ENCODE data around the gene SAE1. TPM values are rescaled to one million over a fixed set of nuclear protein-coding genes. Genes with fewer than 3 reads are reported as not detected.

The SAE1 gene
- total RNA-seq, 1 donor from 2014 or later = 151 TPM

DNA sequence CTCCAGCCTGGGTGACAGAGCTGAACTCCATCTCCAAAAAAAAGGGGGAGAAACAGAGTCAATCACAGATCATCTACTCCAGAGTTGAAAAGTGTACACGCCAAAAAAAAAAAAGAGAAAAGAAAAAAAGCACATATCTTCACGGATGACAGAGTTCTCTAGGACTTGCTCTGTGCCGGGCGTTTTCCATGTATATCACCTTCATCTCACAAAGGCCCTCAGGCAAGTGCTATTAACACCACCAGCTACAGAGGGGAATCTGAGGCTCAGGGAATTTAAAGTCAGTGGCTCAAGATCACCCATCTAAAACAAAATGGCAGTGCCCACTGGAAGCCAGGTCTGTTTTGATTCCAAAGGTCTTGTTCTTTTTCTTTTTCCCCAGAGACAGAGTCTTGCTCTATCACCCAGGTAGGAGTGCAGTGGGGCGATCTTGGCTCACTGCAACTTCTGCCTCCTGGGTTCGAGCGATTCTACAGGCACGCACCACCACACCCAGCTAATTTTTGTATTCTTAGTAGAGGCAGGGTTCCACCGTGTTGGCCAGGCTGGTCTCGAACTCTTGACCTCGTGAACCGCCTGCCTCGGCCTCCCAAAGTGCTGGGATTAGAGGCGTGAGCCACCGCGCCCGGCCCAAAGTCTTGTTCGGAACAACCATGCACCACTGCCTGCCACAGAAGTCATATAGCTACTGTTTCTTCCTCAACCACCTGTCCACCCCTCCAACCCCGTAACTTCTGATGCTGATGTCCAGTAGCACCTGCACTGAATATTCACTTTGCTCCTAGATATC is 42.2 kb downstream of the SAE1 start:
- Mint-ChIP-seq H3K27ac (peak overlapping the region; percentile 46), H3K9me3 (no peaks in the 10 kb centered on the region), H3K4me1 (peaks cover 25% of the 10 kb centered on the region), H3K27me3 (no peaks in the 10 kb centered on the region), H3K4me3 (no peak overlapping the region), H3K36me3 (ENCODE audit: low read depth) (peaks cover 54% of the 10 kb centered on the region)
- no peak for DNase-seq
- intact Hi-C loops (cut with micrococcal nuclease) = no loop called here

DNA sequence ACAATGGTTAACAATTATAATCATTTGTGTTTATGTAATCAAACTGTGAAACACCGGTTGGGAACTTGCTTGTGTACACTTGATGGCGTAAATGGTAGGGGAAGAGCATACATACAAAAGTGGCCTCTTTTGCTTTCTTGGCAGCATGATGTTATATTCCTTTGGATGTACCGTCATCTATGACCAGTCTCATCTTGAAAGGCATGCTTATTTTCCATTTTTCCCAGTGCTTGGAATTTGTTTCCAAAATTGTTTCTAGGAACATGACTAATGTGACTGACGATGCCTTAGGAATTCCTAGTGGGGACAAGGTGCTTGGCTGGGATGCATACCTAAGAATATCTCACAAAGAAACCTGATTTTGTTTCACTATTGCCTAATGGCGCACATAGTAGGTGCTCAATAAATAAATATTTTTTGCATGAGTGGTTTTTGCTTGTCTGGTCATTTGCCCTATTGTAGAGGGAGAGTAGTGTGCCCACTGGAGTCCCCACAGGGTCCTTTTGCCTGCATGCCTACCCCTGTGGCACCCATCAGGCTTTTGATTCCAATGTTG is 45.5 kb downstream of the SAE1 start:
- intact Hi-C loops (cut with micrococcal nuclease) = loop anchor here (1.0 kb wide), 3 partner anchors 10 to 17 kb away; no protein-coding TSS in a partner anchor
- Mint-ChIP-seq H3K27me3 (no peaks in the 10 kb centered on the region), H3K27ac (peak overlapping the region; percentile 94), H3K9me3 (no peaks in the 10 kb centered on the region), H3K4me3 (peak overlapping the region; percentile 79), H3K36me3 (ENCODE audit: low read depth) (peaks cover 58% of the 10 kb centered on the region), H3K4me1 (peaks cover 43% of the 10 kb centered on the region)
- no peak for DNase-seq

DNA sequence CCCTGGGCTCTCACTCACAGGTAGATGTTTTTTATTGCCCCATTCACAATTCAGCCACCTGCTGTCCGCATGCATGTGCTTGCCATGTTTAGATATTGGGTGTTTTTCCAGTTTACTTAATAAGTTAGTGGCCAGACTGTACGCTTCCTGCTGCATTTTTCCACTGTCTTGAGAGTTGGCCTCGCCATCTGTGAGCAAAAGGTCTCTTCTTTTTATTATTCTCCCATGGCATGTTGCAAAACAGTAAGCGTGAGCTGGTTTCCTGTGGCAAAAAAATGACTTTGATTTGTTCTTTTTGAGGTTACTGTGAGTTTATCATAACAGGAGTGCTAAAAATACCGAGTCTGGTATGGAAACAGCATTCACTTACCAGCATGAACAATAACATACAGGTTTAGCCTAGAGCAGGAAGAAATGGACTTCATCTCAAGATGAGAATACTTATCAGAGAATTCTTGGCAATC is 46.0 kb downstream of the SAE1 start:
- Mint-ChIP-seq H3K27ac (peak overlapping the region; percentile 94), H3K4me3 (peak overlapping the region; percentile 79), H3K4me1 (peaks cover 43% of the 10 kb centered on the region), H3K36me3 (ENCODE audit: low read depth) (peaks cover 58% of the 10 kb centered on the region), H3K9me3 (no peaks in the 10 kb centered on the region), H3K27me3 (no peaks in the 10 kb centered on the region)
- intact Hi-C loops (cut with micrococcal nuclease) = loop anchor here (1.0 kb wide), 3 partner anchors 10 to 17 kb away; no protein-coding TSS in a partner anchor
- DNase-seq = peak; percentile 82

DNA sequence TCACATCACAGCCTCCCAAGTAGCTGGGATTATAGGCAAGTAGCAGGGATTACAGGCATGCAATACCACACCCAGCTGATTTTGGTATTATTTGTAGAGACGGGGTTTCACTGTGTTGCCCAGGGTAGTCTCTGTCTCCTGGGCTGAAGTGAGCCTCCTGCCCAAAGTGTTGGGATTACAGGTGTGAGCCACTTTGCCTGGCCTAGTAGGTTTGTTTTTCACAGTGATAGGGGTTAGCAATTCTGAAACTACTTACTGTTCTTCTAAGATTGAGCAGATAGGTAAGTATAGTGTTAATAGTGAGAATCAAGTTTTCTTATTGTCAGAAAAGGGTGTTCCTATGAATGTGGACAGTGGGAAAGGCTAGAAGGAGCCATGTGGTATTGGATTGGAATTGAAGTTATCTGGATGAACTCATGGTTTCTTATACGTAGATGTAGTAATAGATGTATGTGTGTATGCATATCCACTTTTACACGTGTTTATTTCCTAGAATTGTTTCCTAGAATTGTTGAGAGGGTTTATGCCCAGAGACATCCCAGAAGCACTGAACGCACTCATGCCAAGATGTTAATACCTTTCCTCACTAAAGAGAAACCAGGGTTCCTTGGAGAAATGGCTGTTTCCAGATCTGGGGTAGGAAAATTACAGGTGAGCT is 49.1 kb downstream of the SAE1 start:
- peak; percentile 65 for DNase-seq
- Mint-ChIP-seq H3K9me3 (no peaks in the 10 kb centered on the region), H3K4me3 (peak overlapping the region; percentile 16), H3K27ac (peak overlapping the region; percentile 73), H3K27me3 (no peaks in the 10 kb centered on the region), H3K36me3 (ENCODE audit: low read depth) (peaks cover 61% of the 10 kb centered on the region), H3K4me1 (peaks cover 64% of the 10 kb centered on the region)
- intact Hi-C loops (cut with micrococcal nuclease) = loop anchor here (5.0 to 10.0 kb wide), 2 partner anchors 32 to 225 kb away; no protein-coding TSS in a partner anchor

DNA sequence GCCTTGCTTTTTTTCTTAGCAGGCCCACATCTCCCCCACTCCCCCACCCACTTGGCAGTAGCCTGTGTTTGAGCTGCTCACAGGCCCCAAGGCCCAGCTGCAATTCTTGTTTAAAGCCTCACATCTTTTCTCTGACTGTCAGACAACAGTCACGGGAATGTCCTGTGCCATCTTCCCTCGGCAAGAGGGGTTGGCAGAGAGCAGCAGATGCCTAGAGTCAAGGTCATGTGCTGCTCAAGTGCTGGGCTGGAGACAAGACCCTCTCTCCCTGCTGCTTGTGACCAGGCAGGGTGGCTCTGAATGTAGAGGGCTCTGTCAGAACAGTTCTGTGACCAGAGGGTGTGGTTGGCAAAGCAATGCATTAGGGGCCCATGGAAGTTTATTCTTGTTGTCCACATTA is 53.0 kb downstream of the SAE1 start:
- Mint-ChIP-seq H3K36me3 (ENCODE audit: low read depth) (peaks cover 59% of the 10 kb centered on the region), H3K27ac (peak overlapping the region; percentile 80), H3K4me1 (peaks cover 64% of the 10 kb centered on the region), H3K27me3 (no peaks in the 10 kb centered on the region), H3K4me3 (peak overlapping the region; percentile 27), H3K9me3 (no peaks in the 10 kb centered on the region)
- intact Hi-C loops (cut with micrococcal nuclease) = loop anchor here (5.0 to 10.0 kb wide), 2 partner anchors 36 to 229 kb away; no protein-coding TSS in a partner anchor
- DNase-seq = no peak

DNA sequence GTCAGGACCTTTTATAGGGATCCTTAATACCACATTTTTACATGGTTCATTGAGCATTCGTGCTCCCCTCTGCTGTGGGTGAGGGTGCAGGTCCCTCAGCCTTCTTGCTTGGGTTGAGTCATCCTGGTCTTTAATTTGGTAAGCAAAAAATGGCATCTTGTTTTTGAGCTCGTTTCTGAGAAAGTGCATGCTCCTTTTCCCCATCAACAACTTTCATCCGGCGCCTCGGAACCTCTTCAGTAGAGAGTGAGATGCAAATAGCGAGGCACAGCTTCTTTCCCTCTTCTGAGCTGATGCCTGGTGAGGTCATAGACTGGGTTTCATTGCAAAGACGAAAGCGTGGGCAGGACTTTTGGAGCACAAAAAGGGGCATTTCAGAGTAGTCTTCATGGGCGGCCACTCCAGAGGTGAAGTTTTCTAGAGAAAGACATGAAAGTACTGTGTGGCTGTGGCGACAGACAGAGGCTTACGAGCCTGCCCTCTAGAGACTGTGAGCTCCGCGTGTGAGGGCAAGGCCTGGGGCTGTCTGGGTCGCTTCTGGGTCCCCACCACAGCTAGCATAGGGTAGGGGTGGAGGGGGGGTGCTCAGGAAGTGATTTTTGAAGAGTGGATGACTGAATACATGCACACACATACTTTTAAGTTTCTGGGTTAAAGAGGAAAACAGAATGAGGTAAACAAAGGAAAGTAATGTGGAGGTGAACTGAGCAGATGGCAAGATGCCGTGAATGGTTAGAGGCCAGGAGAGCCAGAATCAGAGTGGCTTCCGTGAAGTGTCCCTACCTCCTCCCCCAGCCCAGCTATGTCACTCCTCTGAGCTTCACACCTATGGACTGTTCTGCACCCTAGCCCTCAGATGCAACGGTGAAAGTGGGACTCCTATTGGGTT is 56.1 kb downstream of the SAE1 start:
- no peaks in the 10 kb centered on the region for H3K27me3 Mint-ChIP-seq
- DNase-seq = peak; percentile 93
- no peaks in the 10 kb centered on the region for H3K9me3 Mint-ChIP-seq
- intact Hi-C loops (cut with micrococcal nuclease) = loop anchor here (1.0 to 10.0 kb wide), 6 partner anchors 10 to 232 kb away; partner anchors contain the start of gene ZC3H4
- peak overlapping the region; percentile 98 for H3K27ac Mint-ChIP-seq
- H3K4me1 Mint-ChIP-seq = peaks cover 74% of the 10 kb centered on the region
- peak overlapping the region; percentile 71 for H3K4me3 Mint-ChIP-seq
- peaks cover 58% of the 10 kb centered on the region for H3K36me3 Mint-ChIP-seq (ENCODE audit: low read depth)

DNA sequence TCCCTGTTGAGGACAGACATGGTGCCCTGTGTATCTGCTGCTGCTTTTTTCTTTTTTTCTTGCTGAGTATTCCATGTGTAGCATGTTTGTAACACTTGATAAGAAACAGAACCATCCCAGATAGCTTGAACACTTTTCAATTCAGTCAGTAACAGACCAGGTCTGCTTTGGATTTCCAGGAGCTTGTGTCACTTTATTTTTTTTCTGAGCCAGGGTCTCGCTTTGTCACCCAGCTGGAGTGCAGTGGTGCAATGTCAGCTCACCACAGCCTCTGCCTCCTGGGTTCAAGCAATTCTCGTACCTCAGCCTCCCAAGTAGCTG is 56.7 kb downstream of the SAE1 start:
- Mint-ChIP-seq H3K4me1 (peaks cover 69% of the 10 kb centered on the region), H3K36me3 (ENCODE audit: low read depth) (peaks cover 54% of the 10 kb centered on the region), H3K27me3 (no peaks in the 10 kb centered on the region), H3K27ac (peak overlapping the region; percentile 98), H3K4me3 (peak overlapping the region; percentile 71), H3K9me3 (no peaks in the 10 kb centered on the region)
- intact Hi-C loops (cut with micrococcal nuclease) = loop anchor here (2.0 to 10.0 kb wide), 2 partner anchors 74 to 232 kb away; partner anchors contain the start of gene ZC3H4
- no peak for DNase-seq

DNA sequence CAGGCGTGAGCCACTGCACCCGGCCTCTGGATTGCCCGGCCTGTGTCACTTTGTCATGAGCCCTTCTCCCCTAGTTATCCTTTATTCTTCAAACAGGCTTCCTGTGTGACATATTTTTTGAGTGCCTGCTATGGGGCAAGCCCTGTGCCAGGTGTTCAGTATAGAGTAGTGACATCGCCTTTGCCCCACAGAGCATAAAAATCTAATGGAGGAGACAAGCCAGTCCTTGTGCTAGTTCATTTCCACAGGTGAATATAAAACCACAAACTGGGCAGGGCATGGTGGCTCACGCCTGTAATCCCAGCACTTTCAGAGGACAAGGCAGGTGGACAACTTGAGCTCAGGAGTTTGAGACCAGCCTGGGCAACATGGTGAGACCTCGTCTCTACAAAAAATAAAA is 57.2 kb downstream of the SAE1 start:
- intact Hi-C loops (cut with micrococcal nuclease) = loop anchor here (2.0 to 10.0 kb wide), 2 partner anchors 75 to 233 kb away; partner anchors contain the start of gene ZC3H4
- no peaks in the 10 kb centered on the region for H3K27me3 Mint-ChIP-seq
- H3K4me1 Mint-ChIP-seq = peaks cover 65% of the 10 kb centered on the region
- H3K27ac Mint-ChIP-seq = peak overlapping the region; percentile 98
- no peaks in the 10 kb centered on the region for H3K9me3 Mint-ChIP-seq
- H3K36me3 Mint-ChIP-seq (ENCODE audit: low read depth) = peaks cover 52% of the 10 kb centered on the region
- H3K4me3 Mint-ChIP-seq = peak overlapping the region; percentile 34
- DNase-seq = no peak

DNA sequence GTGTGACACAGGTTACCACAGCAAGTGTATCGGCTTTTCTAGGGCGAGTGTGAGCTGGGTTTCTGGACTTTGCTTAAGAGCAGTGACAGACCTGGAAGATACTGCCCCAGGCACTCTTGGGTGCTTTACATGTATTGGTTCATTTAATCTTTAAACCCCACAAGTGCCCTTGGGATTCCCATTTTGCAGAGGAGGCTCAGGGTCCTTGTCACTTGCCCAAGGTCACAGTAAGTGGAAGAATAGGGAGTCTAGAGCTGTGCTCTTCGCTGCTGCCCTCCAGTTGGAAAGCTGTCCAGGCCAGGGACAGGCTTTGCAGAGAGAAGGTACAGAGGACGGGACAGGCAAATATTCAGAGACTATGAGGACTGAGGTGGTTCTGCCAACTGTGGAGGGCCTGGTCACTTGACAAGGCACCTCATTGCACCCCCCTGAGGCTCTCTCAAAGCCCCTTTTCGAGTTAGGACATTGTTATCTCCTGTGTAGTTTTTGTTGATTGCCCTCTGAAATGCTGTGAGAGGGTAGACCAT is 57.9 kb downstream of the SAE1 start:
- H3K27me3 Mint-ChIP-seq = no peaks in the 10 kb centered on the region
- peaks cover 47% of the 10 kb centered on the region for H3K36me3 Mint-ChIP-seq (ENCODE audit: low read depth)
- intact Hi-C loops (cut with micrococcal nuclease) = loop anchor here (10.0 kb wide), 1 partner anchor 234 kb away; no protein-coding TSS in a partner anchor
- no peak for DNase-seq
- peak overlapping the region; percentile 28 for H3K4me3 Mint-ChIP-seq
- peak overlapping the region; percentile 98 for H3K27ac Mint-ChIP-seq
- no peaks in the 10 kb centered on the region for H3K9me3 Mint-ChIP-seq
- peaks cover 61% of the 10 kb centered on the region for H3K4me1 Mint-ChIP-seq

DNA sequence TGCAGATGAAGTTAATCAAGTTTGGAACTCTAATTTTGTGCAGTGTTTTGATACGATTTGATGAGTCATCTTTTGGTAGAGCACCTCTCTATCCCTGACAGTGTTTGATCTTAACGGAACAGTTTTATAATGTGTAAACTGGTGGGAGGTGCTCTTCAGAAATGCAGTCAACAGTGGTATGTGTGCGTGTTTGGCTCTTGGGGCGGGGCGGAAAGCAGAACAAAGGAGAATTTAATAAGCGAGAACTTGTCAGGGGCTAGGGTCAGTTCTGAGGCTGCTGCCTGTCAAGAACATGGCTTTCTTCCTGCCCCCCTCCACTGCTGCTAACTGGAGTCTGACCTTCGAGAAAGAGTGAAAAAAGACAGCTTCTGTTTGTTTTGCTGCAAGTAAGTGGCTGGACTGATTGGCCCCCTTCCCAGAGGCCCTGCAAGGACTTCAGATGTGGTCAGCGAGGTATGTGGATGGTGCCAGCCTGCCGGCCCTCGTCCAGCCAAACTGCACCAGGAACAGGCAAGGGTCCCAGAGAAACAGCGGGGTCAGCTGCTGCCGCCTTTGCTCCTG is 59.6 kb downstream of the SAE1 start:
- Mint-ChIP-seq H3K36me3 (ENCODE audit: low read depth) (peaks cover 41% of the 10 kb centered on the region), H3K27me3 (no peaks in the 10 kb centered on the region), H3K27ac (peak overlapping the region; percentile 74), H3K4me3 (peak overlapping the region; percentile 62), H3K4me1 (peaks cover 51% of the 10 kb centered on the region), H3K9me3 (no peaks in the 10 kb centered on the region)
- intact Hi-C loops (cut with micrococcal nuclease) = loop anchor here (1.0 kb wide), 4 partner anchors 8 to 36 kb away; no protein-coding TSS in a partner anchor
- DNase-seq = peak; percentile 86

DNA sequence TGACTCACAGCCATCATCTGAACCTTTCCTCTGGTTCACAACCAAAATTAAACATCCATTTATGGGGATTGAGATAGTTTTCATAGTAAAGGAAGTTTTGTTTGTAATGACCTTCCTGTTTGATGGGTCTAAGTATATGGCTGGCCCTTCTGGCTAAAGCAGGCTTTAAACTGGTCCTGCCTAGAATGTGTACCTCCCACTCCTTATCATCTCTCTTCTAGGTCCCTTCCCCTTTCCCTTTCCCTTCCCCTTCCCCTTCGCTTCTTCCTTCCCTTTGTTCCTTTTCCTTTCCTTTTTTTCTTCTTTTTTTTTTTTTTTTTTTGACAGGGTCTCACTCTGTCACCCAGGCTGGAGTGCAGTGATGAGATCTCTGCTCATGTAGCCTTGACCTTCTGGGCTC is 64.8 kb downstream of the SAE1 start:
- H3K27me3 Mint-ChIP-seq = no peaks in the 10 kb centered on the region
- no peak overlapping the region for H3K27ac Mint-ChIP-seq
- H3K9me3 Mint-ChIP-seq = no peaks in the 10 kb centered on the region
- H3K36me3 Mint-ChIP-seq (ENCODE audit: low read depth) = peaks cover 41% of the 10 kb centered on the region
- no peak overlapping the region for H3K4me3 Mint-ChIP-seq
- DNase-seq = no peak
- peaks cover 16% of the 10 kb centered on the region for H3K4me1 Mint-ChIP-seq
- intact Hi-C loops (cut with micrococcal nuclease) = no loop called here

DNA sequence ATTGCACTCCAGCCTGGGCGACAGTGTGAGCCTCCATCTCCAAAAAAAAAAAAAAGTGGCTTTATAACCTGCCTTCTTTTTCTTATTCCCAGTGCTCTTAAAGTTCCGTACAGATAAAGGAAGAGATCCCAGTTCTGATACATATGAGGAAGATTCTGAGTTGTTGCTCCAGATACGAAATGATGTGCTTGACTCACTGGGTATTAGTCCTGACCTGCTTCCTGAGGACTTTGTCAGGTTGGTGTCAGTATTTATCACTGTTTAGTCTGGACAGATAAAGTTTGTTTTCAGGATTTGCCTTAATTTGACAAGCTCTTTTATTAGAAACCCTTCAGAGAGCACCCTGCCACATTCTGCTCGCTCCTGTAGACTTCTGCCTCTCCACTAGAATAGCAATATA is 66.5 kb downstream of the SAE1 start:
- Mint-ChIP-seq H3K36me3 (ENCODE audit: low read depth) (peaks cover 38% of the 10 kb centered on the region), H3K27me3 (no peaks in the 10 kb centered on the region), H3K4me1 (peaks cover 7% of the 10 kb centered on the region), H3K27ac (no peak overlapping the region), H3K4me3 (no peak overlapping the region), H3K9me3 (no peaks in the 10 kb centered on the region)
- intact Hi-C loops (cut with micrococcal nuclease) = no loop called here
- no peak for DNase-seq

Measured in activated CD4-positive, alpha-beta T cell treated with anti-CD3 and anti-CD28 coated beads, Interleukin-2, amount 10 ng/mL, durations not matched to agents 24 days and 14 days (primary cell).